Prostate gland (tissue), 2 donors: ENCODE measurements around the gene SOX8. TPM values are rescaled to one million over a fixed set of nuclear protein-coding genes. Genes with fewer than 3 reads are reported as not detected.

Source experiments
- DNase-seq: peaks from one replicate; pipeline ENCODE4 v3.0.0-alpha.2; 2019; ENCODE audit warnings: low spot score
- H3K27ac ChIP-seq, 2 donors: fragments of 200-600 bp; sonication (generic); 2 replicates each; pipeline ENCODE4 v1.5.1; 2017 to 2019
- H3K27me3 ChIP-seq: fragments of 200-600 bp; sonication (generic); replicated peaks from 2 replicates; pipeline ENCODE4 v1.5.1; 2019; ENCODE audit not compliant: insufficient read depth
- H3K36me3 ChIP-seq, 2 donors: fragments of 200-600 bp; sonication (generic); 1 replicate in 1 of 2; 2 replicates in 1 of 2; pipeline versions ENCODE4 v1.5.1 to v1.8.1; 2017 to 2019
- H3K4me1 ChIP-seq: fragments of 200-600 bp; sonication (generic); replicated peaks from 2 replicates; pipeline ENCODE4 v1.5.1; 2019
- H3K4me3 ChIP-seq, 2 donors: fragments of 200-600 bp; sonication (generic); 2 replicates each; pipeline ENCODE4 v1.5.1; 2017 to 2019
- H3K9me3 ChIP-seq: fragments of 200-600 bp; sonication (generic); 2 replicates; pipeline ENCODE4 v1.5.1; 2017
- CTCF ChIP-seq, 4 experiments: fragments of 200-600 bp in 2 of 4; fragments of 450-650 bp in 2 of 4; sonication (generic) in 2 of 4; IDR thresholded peaks; 1 replicate in 3 of 4; 2 replicates in 1 of 4; pipeline ENCODE4 v1.5.1; 2016 to 2019; ENCODE audit warnings: antibody characterized with exemption in 4 of 4, mild to moderate bottlenecking in 2 of 4, moderate library complexity in 2 of 4
- POLR2A ChIP-seq: fragments of 450-650 bp; IDR thresholded peaks from one replicate; pipeline ENCODE4 v1.6.1; 2016; ENCODE audit warnings: antibody characterized with exemption, mild to moderate bottlenecking
- POLR2AphosphoS5 ChIP-seq: sonication (generic); formaldehyde crosslinking; IDR thresholded peaks from one replicate; pipeline ENCODE4 v1.6.1; 2017; ENCODE audit warnings: antibody characterized with exemption
- WGBS: methylation state at CpG from one replicate; pipeline ENCODE4 v1.1.5; 2018; 5-methylcytosine and 5-hydroxymethylcytosine counted together
- intact Hi-C: fragments of 100-400 bp; cut with DNase I; formaldehyde crosslinking; loops from one replicate; pipeline ENCODE4 v1.14.2; 2022
- total RNA-seq, 2 donors: library from RNA; depleted of rRNA; stranded (reverse); fragments of >200 nt; gene quantifications; one replicate each; pipeline ENCODE4 v1.1.0, GENCODE V29; 2016

The SOX8 gene
- total RNA-seq, 2 donors from 2014 or later, result 0.59 to 11.9 TPM

- H3K27ac ChIP-seq, result no peak overlapping the region
- H3K9me3 ChIP-seq, result no peaks in the 10 kb centered on the region
- TF ChIP-seq POLR2A, result no peak
- TF ChIP-seq POLR2AphosphoS5, result no peak
- no peak for TF ChIP-seq CTCF (IDR thresholded peaks at IDR 0.05)
- H3K36me3 ChIP-seq, result no peaks in the 10 kb centered on the region
- H3K4me3 ChIP-seq, result no peak overlapping the region
- intact Hi-C loops, result no loop called here
- H3K27me3 ChIP-seq, result peaks cover 6% of the 10 kb centered on the region
- no peak for DNase-seq
- WGBS, result 98% methylated on average over 3 of the region's 3 CpGs
- no peaks in the 10 kb centered on the region for H3K4me1 ChIP-seq
Observed at GRCh38 chr16:1033128-1033679, 51.6 kb downstream of the SOX8 start.

GRCh38 chr16:1034230-1035065, 52.9 kb downstream of the SOX8 start:
- Histone ChIP-seq H3K4me1 (no peaks in the 10 kb centered on the region), H3K27ac (no peak overlapping the region), H3K27me3 (peaks cover 6% of the 10 kb centered on the region), H3K36me3 (no peaks in the 10 kb centered on the region), H3K4me3 (no peak overlapping the region), H3K9me3 (no peaks in the 10 kb centered on the region)
- 68% methylated on average over 6 of the region's 6 CpGs for WGBS
- DNase-seq, result no peak
- no peak for TF ChIP-seq POLR2AphosphoS5
- no peak for TF ChIP-seq POLR2A
- no peak for TF ChIP-seq CTCF (IDR thresholded peaks at IDR 0.05)
- intact Hi-C loops, result no loop called here

GRCh38 chr16:1035066-1035415, 53.5 kb downstream of the SOX8 start:
- Histone ChIP-seq H3K36me3 (no peaks in the 10 kb centered on the region), H3K27ac (no peak overlapping the region), H3K4me3 (no peak overlapping the region), H3K27me3 (peaks cover 5% of the 10 kb centered on the region), H3K9me3 (no peaks in the 10 kb centered on the region), H3K4me1 (no peaks in the 10 kb centered on the region)
- TF ChIP-seq POLR2A, result no peak
- TF ChIP-seq CTCF (IDR thresholded peaks at IDR 0.05), result no peak
- no peak for TF ChIP-seq POLR2AphosphoS5
- intact Hi-C loops, result no loop called here
- no peak for DNase-seq
- 73% methylated on average over 7 of the region's 7 CpGs for WGBS

- Histone ChIP-seq H3K27me3 (peaks cover 2% of the 10 kb centered on the region), H3K4me1 (no peaks in the 10 kb centered on the region), H3K36me3 (no peaks in the 10 kb centered on the region), H3K4me3 (no peak overlapping the region), H3K9me3 (no peaks in the 10 kb centered on the region), H3K27ac (no peak overlapping the region)
- 31% methylated on average over 15 of the region's 15 CpGs for WGBS
- TF ChIP-seq POLR2AphosphoS5 (no peak), CTCF (IDR thresholded peaks at IDR 0.05) (no peak), POLR2A (no peak)
- intact Hi-C loops, result no loop called here
- no peak for DNase-seq
Observed at GRCh38 chr16:1036166-1036565, 54.6 kb downstream of the SOX8 start.

Other genes starting within 250 kb of the SOX8 start
- gene CIAO3, start 240.8 kb upstream of the SOX8 start, total RNA-seq, result 10 to 100 TPM; 56.7 to 76.6 TPM
- gene MSLN, start 221.0 kb upstream of the SOX8 start, total RNA-seq, result 1 to 10 TPM in 1 of 2 donors, under 1 TPM in 1; 0.74 to 7.3 TPM
- gene RPUSD1, start 193.4 kb upstream of the SOX8 start, total RNA-seq, result 10 to 100 TPM; 22.0 to 32.4 TPM
- 10 to 100 TPM in 1 of 2 donors, 1 to 10 TPM in 1; 7.8 to 57.5 TPM for gene CHTF18, start 193.2 kb upstream of the SOX8 start, total RNA-seq
- not detected for gene GNG13, start 181.0 kb upstream of the SOX8 start, total RNA-seq
- gene LMF1, start 10.8 kb upstream of the SOX8 start, total RNA-seq, result 10 to 100 TPM; 86.1 to 87.5 TPM
- 1 to 10 TPM; 1.1 to 1.8 TPM for gene SSTR5, start 91.0 kb downstream of the SOX8 start, total RNA-seq
- under 1 TPM in 1 of 2 donors, not detected in 1; 0.34 TPM for gene C1QTNF8, start 114.5 kb downstream of the SOX8 start, total RNA-seq
- gene CACNA1H, start 171.3 kb downstream of the SOX8 start, total RNA-seq, result 100 to 1,000 TPM in 1 of 2 donors, 10 to 100 TPM in 1; 32.5 to 111 TPM
- gene TPSG1, start 243.5 kb downstream of the SOX8 start, total RNA-seq, result not detected
- 10 to 100 TPM; 31.8 to 78.7 TPM for gene TPSB2, start 248.4 kb downstream of the SOX8 start, total RNA-seq